Parathyroid adenoma (tissue), 2 donors: Measurements from ENCODE around the gene PRR33.

Source experiments
- H2AFZ ChIP-seq: fragments of 300-600 bp; sonication (generic); one replicate; pipeline ENCODE4 v1.7.0; 2017; ENCODE audit warnings: antibody characterized with exemption, mild to moderate bottlenecking
- H3K27ac ChIP-seq: fragments of 300-600 bp; sonication (generic); one replicate; pipeline ENCODE4 v1.7.0; 2017
- H3K27me3 ChIP-seq: fragments of 300-600 bp; sonication (generic); one replicate; pipeline ENCODE4 v1.7.0; 2017; ENCODE audit warnings: low read length; ENCODE audit not compliant: control insufficient read depth, insufficient read depth
- H3K36me3 ChIP-seq: fragments of 300-600 bp; sonication (generic); one replicate; pipeline ENCODE4 v1.7.0; 2017; ENCODE audit warnings: low read length; ENCODE audit not compliant: control insufficient read depth, insufficient read depth
- H3K4me1 ChIP-seq: fragments of 300-600 bp; sonication (generic); one replicate; pipeline ENCODE4 v1.7.0; 2017; ENCODE audit warnings: control low read depth
- H3K4me2 ChIP-seq: fragments of 300-600 bp; sonication (generic); one replicate; pipeline ENCODE4 v1.7.0; 2017; ENCODE audit warnings: low read length
- H3K4me3 ChIP-seq: fragments of 300-600 bp; sonication (generic); one replicate; pipeline ENCODE4 v1.7.0; 2017; ENCODE audit warnings: low read depth, low read length
- H3K79me2 ChIP-seq: fragments of 300-600 bp; sonication (generic); one replicate; pipeline ENCODE4 v1.7.0; 2017; ENCODE audit warnings: control low read depth
- H3K9ac ChIP-seq: fragments of 300-600 bp; sonication (generic); one replicate; pipeline ENCODE4 v1.7.0; 2017; ENCODE audit warnings: mild to moderate bottlenecking
- H3K9me3 ChIP-seq: fragments of 300-600 bp; sonication (generic); one replicate; pipeline ENCODE4 v1.7.0; 2017; ENCODE audit warnings: low read length; ENCODE audit not compliant: control insufficient read depth
- TF ChIP-seq, protein P1 (sequence below): fragments of 300-600 bp; sonication (generic); IDR thresholded peaks from one replicate; pipeline ENCODE4 v1.7.0; 2017; ENCODE audit warnings: antibody characterized with exemption, mild to moderate bottlenecking
- donor health status: primary hyperparathyroidism.

Gene PRR33

DNA sequence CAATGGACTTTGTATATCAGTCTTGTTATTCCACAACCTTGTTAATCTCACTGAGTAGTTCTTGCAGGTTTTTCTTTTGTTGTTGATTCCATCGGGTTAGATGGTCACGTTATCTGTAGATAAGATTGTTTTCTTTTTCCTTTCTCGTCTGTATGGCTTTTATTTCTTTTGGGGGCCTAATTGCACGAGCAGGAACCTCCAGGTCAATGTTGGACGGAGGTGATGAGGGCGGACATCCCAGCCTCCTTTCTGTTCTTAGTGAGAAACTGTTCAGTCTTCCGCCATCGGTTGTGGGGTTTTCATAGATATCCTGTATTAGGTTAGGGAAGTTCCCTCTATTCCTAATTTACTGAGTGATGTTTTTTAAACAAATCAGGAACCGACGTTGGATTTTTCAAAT lies 4.8 kb upstream of the PRR33 start:
- no peaks in the 10 kb centered on the region for H3K79me2 ChIP-seq
- no peak overlapping the region for H3K4me2 ChIP-seq
- TF ChIP-seq, protein P1, sequence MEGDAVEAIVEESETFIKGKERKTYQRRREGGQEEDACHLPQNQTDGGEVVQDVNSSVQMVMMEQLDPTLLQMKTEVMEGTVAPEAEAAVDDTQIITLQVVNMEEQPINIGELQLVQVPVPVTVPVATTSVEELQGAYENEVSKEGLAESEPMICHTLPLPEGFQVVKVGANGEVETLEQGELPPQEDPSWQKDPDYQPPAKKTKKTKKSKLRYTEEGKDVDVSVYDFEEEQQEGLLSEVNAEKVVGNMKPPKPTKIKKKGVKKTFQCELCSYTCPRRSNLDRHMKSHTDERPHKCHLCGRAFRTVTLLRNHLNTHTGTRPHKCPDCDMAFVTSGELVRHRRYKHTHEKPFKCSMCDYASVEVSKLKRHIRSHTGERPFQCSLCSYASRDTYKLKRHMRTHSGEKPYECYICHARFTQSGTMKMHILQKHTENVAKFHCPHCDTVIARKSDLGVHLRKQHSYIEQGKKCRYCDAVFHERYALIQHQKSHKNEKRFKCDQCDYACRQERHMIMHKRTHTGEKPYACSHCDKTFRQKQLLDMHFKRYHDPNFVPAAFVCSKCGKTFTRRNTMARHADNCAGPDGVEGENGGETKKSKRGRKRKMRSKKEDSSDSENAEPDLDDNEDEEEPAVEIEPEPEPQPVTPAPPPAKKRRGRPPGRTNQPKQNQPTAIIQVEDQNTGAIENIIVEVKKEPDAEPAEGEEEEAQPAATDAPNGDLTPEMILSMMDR: no peak
- no peaks in the 10 kb centered on the region for H3K27me3 ChIP-seq
- no peak overlapping the region for H3K9ac ChIP-seq
- no peak overlapping the region for H3K27ac ChIP-seq
- no peak overlapping the region for H2AFZ ChIP-seq
- H3K4me3 ChIP-seq: no peak overlapping the region
- no peaks in the 10 kb centered on the region for H3K9me3 ChIP-seq
- no peaks in the 10 kb centered on the region for H3K36me3 ChIP-seq
- H3K4me1 ChIP-seq: no peaks in the 10 kb centered on the region

DNA sequence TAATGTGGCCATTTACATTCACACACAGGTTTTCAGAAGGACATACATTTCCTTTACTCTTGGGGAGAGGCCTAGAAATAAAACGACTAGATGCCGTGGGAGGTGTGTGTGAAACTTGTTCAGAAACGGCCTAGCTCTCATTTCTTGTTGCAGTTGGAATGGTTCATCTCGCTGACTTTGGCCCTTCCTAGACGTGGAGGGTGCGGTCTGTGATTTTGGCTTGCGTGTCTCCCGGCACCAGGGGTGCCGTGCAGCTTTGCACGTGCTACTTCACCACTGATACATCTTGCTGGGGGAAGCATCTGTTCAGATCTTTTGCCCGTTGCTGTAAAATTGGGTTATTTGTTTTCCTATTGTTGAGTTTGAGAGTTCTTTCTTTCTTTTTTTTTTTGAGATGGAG lies 3.1 kb upstream of the PRR33 start:
- no peaks in the 10 kb centered on the region for H3K36me3 ChIP-seq
- no peaks in the 10 kb centered on the region for H3K27me3 ChIP-seq
- H3K79me2 ChIP-seq: no peaks in the 10 kb centered on the region
- no peaks in the 10 kb centered on the region for H3K4me1 ChIP-seq
- TF ChIP-seq, protein P1: no peak
- H3K4me3 ChIP-seq: no peak overlapping the region
- no peaks in the 10 kb centered on the region for H3K9me3 ChIP-seq
- no peak overlapping the region for H2AFZ ChIP-seq
- H3K9ac ChIP-seq: no peak overlapping the region
- no peak overlapping the region for H3K4me2 ChIP-seq
- no peak overlapping the region for H3K27ac ChIP-seq

DNA sequence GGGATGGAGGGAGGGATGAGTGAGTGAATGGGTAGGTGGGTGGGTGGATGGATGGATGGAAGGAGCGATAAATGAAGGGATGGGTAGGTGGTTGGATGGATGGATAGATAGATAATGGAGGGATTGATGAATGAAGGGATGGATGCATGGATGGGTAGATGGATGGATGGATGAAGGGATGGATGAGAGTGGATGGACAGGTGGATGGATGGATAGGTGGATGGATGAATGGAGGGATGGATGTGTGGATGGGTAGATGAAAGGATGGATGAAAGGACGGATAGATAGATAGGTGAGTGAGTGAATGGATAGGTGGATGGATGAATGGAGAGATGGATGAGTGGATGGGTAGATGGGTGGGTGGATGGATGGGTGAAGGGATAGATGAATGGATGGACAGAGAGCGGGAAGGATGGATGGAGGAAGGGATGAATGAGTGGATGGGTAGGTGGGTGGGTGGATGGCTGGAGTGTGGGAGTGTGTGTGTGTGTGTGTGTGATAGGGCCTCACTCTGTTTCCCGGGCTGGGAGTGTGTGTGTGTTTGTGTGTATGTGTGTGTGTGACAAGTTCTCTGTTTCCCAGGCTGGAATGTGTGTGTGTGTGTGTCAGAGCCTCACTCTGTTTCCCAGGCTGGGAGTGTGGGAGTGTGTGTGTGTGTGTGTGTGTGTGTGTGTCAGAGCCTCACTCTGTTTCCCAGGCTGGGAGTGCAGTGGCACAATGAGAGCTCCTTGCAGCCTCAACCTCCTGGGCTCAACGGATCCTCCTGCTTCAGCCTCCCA lies 2.1 kb upstream of the PRR33 start:
- Histone ChIP-seq H3K27ac (no peak overlapping the region), H3K9me3 (no peaks in the 10 kb centered on the region), H3K9ac (no peak overlapping the region), H3K4me2 (no peak overlapping the region), H3K4me1 (no peaks in the 10 kb centered on the region), H2AFZ (no peak overlapping the region), H3K4me3 (no peak overlapping the region), H3K27me3 (no peaks in the 10 kb centered on the region), H3K79me2 (no peaks in the 10 kb centered on the region), H3K36me3 (no peaks in the 10 kb centered on the region)
- TF ChIP-seq, protein P1: no peak

DNA sequence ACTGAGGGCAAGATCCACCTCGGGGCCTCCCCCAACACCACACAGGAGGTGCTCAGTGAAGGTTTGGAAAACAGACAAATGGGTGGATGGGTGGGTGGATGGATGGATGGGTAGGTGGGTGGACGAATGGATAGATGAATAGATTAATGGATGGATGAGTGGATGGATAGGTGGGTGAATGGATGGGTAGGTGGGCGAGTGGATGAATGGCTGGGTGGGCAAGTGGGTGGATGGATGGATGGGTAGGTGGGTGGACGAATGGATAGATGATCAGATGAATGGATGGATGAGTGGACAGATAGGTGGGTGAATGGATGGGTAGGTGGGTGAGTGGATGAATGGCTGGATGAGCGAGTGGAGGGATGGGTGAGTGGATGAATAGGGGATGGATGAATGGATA lies 863 bp upstream of the PRR33 start:
- H3K9me3 ChIP-seq: no peaks in the 10 kb centered on the region
- TF ChIP-seq, protein P1: no peak
- H3K27me3 ChIP-seq: no peaks in the 10 kb centered on the region
- no peaks in the 10 kb centered on the region for H3K4me1 ChIP-seq
- no peak overlapping the region for H3K4me2 ChIP-seq
- no peak overlapping the region for H3K4me3 ChIP-seq
- no peak overlapping the region for H2AFZ ChIP-seq
- H3K9ac ChIP-seq: no peak overlapping the region
- H3K79me2 ChIP-seq: no peaks in the 10 kb centered on the region
- H3K27ac ChIP-seq: no peak overlapping the region
- no peaks in the 10 kb centered on the region for H3K36me3 ChIP-seq

DNA sequence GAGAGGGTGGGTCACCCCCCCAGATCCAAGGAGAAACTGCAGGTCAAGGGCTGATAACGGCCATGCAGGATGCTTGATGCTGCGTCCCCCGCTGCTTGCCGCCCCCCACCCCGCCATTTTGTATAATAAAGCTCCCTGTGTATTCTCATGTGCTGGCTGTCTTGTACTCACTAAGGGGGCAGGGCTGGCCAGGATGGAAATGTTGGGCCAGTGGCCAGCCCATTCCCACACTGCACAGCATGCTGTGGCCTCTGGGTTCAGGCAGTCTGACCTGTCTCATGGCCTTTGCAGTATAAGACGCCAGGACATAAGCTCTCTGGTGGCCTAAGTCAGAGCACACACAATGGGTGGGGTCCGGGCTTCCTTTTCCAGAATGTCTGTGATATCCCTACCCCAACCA lies 421 bp upstream of the PRR33 start:
- Histone ChIP-seq H3K27me3 (no peaks in the 10 kb centered on the region), H3K9me3 (no peaks in the 10 kb centered on the region), H3K36me3 (no peaks in the 10 kb centered on the region), H3K4me3 (no peak overlapping the region), H3K79me2 (no peaks in the 10 kb centered on the region), H3K27ac (no peak overlapping the region), H3K4me1 (no peaks in the 10 kb centered on the region), H2AFZ (no peak overlapping the region), H3K4me2 (no peak overlapping the region), H3K9ac (no peak overlapping the region)
- TF ChIP-seq, protein P1: no peak
